ENCODE results near the gene BAIAP3. TPM values are rescaled to one million over a fixed set of nuclear protein-coding genes. Genes with fewer than 3 reads are reported as not detected.
"Not testable (repeated sequence)": the region's sequence is repeated elsewhere in the genome, so short reads cannot be mapped to it uniquely, and the experiment has no call there.

BAIAP3 gene
- polyA plus RNA-seq, 1 experiment, result 0.33 TPM

DNA sequence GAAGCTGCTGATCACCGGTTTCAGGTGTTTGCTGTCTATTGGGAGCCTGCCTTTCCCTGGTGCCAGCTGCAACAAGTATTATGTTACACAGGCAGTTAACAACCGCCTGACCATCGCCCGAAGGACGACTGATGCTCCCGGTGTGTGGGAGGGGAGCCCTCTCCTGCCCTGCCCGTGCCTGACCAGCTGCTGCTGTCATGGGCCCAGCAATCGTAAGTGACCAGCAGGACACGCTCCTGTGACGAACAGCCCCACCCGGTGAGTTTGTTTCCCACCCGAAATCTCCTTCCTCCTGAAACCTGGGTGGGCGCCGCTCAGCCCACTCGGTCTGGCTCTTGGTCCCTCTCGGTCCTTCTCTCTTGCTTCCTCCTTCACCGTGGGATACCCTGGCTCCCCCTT, 41.9 kb upstream of the BAIAP3 start:
- ChIA-PET CTCF (interaction anchor here (2.6 kb wide), 1 partner anchor 9 kb away, joined by 14 read pairs; no protein-coding TSS in a partner anchor), POLR2A (no interaction called here)
- H3K4me3 ChIP-seq (ENCODE audit: low read depth, low read length), result no peak overlapping the region
- H3K27me3 ChIP-seq (ENCODE audit: control insufficient read depth, insufficient read depth, low read length), result peaks cover 31% of the 10 kb centered on the region
- TF ChIP-seq, protein P1, sequence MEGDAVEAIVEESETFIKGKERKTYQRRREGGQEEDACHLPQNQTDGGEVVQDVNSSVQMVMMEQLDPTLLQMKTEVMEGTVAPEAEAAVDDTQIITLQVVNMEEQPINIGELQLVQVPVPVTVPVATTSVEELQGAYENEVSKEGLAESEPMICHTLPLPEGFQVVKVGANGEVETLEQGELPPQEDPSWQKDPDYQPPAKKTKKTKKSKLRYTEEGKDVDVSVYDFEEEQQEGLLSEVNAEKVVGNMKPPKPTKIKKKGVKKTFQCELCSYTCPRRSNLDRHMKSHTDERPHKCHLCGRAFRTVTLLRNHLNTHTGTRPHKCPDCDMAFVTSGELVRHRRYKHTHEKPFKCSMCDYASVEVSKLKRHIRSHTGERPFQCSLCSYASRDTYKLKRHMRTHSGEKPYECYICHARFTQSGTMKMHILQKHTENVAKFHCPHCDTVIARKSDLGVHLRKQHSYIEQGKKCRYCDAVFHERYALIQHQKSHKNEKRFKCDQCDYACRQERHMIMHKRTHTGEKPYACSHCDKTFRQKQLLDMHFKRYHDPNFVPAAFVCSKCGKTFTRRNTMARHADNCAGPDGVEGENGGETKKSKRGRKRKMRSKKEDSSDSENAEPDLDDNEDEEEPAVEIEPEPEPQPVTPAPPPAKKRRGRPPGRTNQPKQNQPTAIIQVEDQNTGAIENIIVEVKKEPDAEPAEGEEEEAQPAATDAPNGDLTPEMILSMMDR (IDR thresholded peaks at IDR 0.05; ENCODE audit: insufficient read depth, low read depth, low read length), result no peak
- no peak for DNase-seq (ENCODE audit: low read depth)
- H3K36me3 ChIP-seq (ENCODE audit: control insufficient read depth, insufficient read depth, low read length), result no peaks in the 10 kb centered on the region

DNA sequence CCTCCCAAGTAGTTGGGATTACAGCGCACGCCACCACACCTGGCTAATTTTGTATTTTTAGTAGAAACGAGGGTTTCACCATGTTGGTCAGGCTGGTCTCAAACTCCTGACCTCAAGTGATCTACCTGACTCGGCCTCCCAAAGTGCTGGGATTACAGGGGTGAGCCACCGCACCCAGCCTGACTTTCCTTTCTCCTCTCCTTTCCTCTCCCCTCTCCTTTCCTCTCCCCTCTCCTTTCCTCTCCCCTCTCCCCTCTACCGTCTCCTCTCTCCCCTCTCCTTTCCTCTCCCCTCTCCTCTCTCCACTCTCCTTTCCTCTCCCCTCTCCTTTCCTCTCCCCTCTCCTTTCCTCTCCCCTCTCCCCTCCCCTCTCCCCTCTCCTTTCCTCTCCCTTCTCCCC, 41.2 kb upstream of the BAIAP3 start:
- H3K36me3 ChIP-seq (ENCODE audit: control insufficient read depth, insufficient read depth, low read length); H3K4me3 ChIP-seq (ENCODE audit: low read depth, low read length); DNase-seq (ENCODE audit: low read depth); CTCF ChIA-PET; POLR2A ChIA-PET: not testable (repeated sequence)
- peaks cover 31% of the 10 kb centered on the region for H3K27me3 ChIP-seq (ENCODE audit: control insufficient read depth, insufficient read depth, low read length)

DNA sequence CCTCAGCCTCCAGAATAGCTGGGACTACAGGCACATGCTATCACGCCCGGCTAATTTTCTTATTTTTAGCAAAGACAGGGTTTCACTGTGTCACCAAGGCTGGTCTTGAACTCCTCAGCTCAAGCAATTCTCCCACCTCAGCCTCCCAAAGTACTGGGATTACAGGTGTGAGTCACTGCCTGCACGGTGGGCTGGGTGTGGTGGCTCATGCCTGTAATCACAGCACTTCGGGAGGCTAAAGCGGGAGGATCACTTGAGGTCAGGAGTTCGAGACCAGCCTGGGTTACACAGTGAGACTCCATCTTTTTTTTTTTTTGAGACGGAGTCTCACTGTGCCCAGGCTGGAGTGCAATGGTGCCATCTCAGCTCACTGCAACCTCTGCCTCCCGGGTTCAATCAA, 40.6 kb upstream of the BAIAP3 start:
- peaks cover 28% of the 10 kb centered on the region for H3K27me3 ChIP-seq (ENCODE audit: control insufficient read depth, insufficient read depth, low read length)
- H3K4me3 ChIP-seq (ENCODE audit: low read depth, low read length); DNase-seq (ENCODE audit: low read depth); CTCF ChIA-PET; POLR2A ChIA-PET; H3K36me3 ChIP-seq (ENCODE audit: control insufficient read depth, insufficient read depth, low read length): not testable (repeated sequence)

DNA sequence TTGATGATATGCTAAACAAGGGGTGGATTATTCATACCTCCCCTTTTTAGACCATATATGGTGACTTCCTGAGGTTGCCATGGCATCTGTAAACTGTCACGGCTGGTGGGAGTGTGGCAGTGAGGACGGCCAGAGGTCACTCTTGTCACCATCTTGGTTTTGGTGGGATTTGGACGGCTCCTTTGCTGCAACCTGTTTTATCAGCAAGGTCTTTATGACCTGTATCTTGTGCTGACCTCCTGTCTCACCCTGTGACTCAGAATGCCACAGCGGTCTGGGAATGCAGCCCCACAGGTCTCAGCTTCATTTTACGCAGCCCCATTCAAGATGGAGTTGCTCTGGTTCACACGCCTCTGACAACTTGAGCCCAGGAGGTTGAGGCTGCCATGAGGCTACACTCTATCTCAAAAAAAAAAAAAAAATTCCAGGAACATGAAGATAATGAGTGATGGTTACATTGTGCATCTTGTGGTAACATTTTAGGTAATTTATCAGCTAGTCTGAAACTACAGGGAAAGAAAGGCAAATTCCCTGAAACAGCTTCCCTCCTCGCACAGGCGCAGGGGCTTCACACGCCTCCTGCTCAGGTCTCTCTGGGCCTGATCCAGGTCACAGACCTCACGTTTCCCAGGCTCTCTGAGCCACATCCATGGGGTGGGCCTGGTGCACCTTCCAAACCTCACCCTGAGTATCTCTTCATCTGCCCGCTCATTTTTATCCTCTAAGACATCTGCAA, 39.4 kb upstream of the BAIAP3 start:
- Histone ChIP-seq H3K36me3 (ENCODE audit: control insufficient read depth, insufficient read depth, low read length) (no peaks in the 10 kb centered on the region), H3K4me3 (ENCODE audit: low read depth, low read length) (no peak overlapping the region), H3K27me3 (ENCODE audit: control insufficient read depth, insufficient read depth, low read length) (peaks cover 20% of the 10 kb centered on the region)
- ChIA-PET POLR2A (no interaction called here), CTCF (no interaction called here)
- TF ChIP-seq, protein P1 (IDR thresholded peaks at IDR 0.05; ENCODE audit: insufficient read depth, low read depth, low read length), result no peak
- DNase-seq (ENCODE audit: low read depth), result no peak

DNA sequence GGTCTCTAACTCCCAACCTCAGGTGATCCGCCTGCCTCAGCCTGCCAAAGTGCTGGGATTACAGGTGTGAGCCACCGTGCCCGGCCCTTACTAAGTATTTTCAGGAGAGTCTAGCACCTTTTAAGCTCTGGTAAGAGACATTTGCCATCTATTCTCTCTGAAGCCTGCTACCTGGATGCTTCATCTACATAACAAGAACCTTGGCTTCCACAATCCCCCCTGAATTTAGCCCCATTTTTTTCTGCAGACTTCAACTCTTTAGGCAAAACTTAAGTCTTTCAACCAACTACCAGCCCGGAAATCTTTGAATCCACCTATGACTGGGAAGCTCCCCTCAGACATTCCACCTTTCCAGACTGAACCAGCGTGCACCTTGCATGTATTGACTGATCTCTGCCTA, 38.0 kb upstream of the BAIAP3 start:
- ChIA-PET CTCF (no interaction called here), POLR2A (interaction anchor here (0.6 kb wide), 1 partner anchor 13 kb away, joined by 3 read pairs; no protein-coding TSS in a partner anchor)
- H3K27me3 ChIP-seq (ENCODE audit: control insufficient read depth, insufficient read depth, low read length), result peaks cover 9% of the 10 kb centered on the region
- TF ChIP-seq, protein P1 (IDR thresholded peaks at IDR 0.05; ENCODE audit: insufficient read depth, low read depth, low read length), result no peak
- no peak overlapping the region for H3K4me3 ChIP-seq (ENCODE audit: low read depth, low read length)
- H3K36me3 ChIP-seq (ENCODE audit: control insufficient read depth, insufficient read depth, low read length), result no peaks in the 10 kb centered on the region
- no peak for DNase-seq (ENCODE audit: low read depth)

DNA sequence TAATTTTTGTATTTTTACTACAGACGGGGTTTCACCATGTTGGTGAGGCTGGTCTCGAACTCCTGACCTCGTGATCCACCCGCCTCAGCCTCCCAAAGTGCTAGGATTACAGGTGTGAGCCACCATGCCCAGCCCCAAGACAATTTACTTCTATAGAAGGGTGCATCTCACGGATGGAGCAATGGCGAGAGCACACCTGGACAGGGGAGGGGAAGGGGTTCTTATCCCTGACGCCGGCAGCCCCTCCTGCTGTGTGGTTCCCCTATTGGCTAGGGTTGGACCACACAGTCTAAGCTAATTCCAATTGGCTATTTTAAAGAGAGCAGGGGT, 36.8 kb upstream of the BAIAP3 start:
- H3K4me3 ChIP-seq (ENCODE audit: low read depth, low read length); DNase-seq (ENCODE audit: low read depth); CTCF ChIA-PET; H3K27me3 ChIP-seq (ENCODE audit: control insufficient read depth, insufficient read depth, low read length); H3K36me3 ChIP-seq (ENCODE audit: control insufficient read depth, insufficient read depth, low read length): not testable (repeated sequence)
- POLR2A ChIA-PET, result interaction anchor here (0.6 kb wide), 1 partner anchor 67 kb away, joined by 4 read pairs; no protein-coding TSS in a partner anchor
